HG03066 (cell line): ENCODE measurements around the gene PRKACB.

ENCODE experiments used
- ATAC-seq: cut with Tn5 transposase; IDR thresholded peaks from one replicate; pipeline ENCODE4 v1.9.1; 2021; ENCODE audit warnings: low read depth; ENCODE audit not compliant: unreplicated experiment

The PRKACB gene

DNA sequence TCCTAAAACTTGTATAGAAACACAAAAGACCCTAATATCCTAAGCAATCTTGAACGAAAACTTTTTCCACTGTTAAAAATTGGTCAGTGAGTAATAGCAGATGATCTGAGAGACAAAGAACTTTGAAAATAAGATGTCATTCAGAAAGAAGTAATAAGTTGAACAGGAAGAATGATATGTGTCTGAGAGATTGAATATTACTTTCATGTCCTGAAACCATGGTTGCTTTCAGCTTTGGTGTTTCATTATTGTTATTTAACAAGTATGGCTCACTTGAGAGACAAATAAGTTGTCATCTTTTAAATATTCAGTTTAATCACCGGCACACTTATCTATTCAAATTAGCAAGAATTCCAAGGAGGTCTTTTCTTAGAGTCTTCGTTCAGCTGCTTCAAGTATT lies 11.4 kb downstream of the PRKACB start:
- ATAC-seq, result no peak

GRCh38 chr1:84156210-84156621 lies 12.1 kb downstream of the PRKACB start:
- no peak for ATAC-seq

- no peak for ATAC-seq
Observed at GRCh38 chr1:84159533-84160240, 15.6 kb downstream of the PRKACB start.

GRCh38 chr1:84162295-84162694 lies 18.2 kb downstream of the PRKACB start:
- ATAC-seq, result no peak

DNA sequence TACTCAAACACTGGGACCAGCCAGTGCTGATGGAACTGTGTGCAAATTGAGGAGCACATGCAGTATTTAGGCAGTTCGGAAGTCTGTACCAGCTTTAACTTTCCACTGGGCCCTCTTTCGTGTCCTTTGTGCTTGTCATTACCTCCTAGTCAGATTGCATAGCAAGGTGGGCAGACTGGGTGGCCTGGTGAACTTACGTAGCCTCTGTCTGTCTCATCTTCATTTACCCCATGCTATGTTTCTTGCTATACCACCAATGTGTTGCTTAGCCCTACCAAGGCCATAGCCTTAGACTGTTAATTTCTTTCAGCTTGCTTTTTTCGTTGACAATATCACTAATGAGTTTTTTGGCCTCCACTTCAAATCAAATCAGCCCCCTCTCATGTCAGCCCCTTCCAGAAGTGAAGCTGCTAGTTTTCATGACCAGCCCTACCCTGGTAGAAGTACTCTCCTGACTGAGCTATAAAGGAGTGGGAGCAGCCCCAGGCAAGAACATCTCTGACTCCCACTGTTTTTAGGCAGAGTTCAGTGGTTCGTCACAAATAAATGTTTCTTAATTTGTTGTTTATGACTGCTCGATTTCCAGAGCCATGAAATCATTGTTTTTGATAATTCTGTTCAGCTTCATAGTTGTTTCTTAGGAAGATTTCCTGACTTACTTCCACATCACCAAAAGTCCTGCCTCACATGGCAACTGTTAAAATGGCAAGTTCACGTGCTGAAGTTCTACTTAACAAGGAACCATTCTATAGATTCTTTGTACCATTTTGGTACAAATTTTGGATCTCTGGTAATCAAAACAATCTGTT lies 19.3 kb downstream of the PRKACB start:
- ATAC-seq, result no peak

- ATAC-seq, result no peak
Observed at GRCh38 chr1:84164161-84164560, 20.1 kb downstream of the PRKACB start.

GRCh38 chr1:84164567-84165021 lies 20.5 kb downstream of the PRKACB start:
- ATAC-seq, result no peak

DNA sequence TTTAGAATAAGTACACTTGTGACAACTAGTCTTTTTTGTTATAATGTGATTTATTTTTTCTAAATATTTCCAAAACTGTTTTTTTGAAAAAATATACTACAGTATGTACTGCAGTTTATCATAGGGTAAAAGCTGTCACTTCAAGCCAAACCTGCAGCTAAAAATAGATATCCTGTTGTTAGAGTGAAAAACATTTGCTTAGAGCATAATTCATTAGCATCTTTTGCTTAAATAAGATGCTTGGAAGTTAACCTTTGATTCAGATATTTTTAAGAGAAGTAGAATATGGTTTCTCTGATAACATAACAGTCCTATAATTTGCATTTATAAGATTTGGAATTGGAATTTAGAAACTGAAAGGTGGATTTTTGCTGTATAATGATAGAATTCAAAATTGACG lies 21.5 kb downstream of the PRKACB start:
- no peak for ATAC-seq

DNA sequence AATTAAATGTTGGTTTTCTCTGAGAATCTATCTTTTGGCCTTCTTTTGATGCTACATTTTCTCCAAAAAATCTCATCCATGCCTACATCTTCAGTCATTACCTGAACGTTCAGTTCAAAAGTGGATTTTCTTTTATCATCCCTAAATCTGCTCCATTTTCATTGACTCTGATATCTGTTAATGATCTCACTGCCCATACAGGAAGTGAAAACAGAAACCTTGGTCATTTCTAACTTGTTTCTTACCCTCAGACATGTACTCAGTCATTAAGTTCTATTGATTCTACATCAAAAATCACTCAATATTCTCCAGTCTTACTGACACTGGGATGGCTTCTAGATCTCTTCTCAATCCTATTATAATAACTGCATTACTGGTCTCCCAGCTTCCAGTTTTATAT lies 22.7 kb downstream of the PRKACB start:
- ATAC-seq, result peak; percentile 92

DNA sequence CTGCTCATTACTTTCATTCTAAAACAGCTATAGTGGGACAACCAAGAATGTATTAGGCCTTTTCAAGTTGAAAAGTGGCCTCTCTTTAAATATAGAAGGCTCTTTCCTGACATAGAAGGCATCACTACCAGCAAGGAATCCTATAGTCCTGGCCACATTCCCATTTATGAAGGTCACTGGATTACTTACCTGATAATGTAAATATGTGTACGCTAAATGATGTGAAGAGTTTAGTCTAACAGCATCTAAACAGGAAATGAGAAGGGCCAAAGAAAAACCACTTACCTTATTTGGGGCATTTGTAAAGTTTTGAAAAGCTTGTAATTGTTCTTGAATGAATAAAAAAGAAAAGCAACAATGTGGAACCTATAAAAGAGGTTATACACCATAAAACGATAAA lies 24.7 kb downstream of the PRKACB start:
- no peak for ATAC-seq

- no peak for ATAC-seq
Observed at GRCh38 chr1:84170171-84170570, 26.1 kb downstream of the PRKACB start.

DNA sequence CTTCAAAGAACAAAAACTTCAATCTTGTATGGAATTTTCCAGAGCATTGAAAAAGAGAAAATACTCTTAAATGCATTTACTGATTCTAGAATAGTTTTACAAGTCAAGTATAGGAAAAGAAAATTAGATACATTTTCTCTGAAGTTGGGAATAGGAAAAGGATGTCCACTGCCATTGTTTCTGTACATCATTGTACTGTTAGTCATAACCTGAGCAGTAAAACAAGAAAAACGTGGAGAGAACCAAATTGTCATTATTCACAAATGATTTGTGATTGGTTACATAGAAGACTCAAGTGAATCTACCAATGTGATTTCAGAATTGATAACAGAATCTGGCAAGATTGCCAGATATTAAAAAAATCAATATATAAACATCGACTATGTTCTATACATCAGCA lies 27.4 kb downstream of the PRKACB start:
- no peak for ATAC-seq

DNA sequence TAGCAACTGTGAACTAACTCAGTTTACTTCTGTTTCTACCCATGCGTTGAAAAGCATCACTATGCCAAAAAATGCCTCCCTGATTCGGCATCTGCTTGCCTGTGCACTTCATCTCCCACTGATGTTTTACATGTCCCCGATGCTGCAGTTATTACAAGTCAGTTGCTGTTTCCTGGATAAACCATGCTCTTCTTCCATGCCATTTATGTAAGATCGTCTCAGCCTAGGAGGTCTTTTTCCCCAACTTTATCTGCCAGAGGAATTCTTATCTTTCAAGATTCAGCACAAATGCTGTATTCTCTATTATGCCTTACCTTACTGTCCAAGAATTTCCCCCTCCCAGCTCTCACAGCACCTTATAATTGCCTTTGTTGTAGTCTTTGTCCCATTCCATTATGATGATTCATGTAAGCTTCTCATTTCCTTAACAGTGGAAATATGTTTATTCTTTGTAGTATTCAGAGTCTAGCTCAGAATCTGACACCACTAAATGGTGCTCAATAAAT lies 30.0 kb downstream of the PRKACB start:
- no peak for ATAC-seq

GRCh38 chr1:84181350-84182005 lies 37.4 kb downstream of the PRKACB start:
- no peak for ATAC-seq

GRCh38 chr1:84190455-84190854 lies 46.4 kb downstream of the PRKACB start:
- no peak for ATAC-seq

DNA sequence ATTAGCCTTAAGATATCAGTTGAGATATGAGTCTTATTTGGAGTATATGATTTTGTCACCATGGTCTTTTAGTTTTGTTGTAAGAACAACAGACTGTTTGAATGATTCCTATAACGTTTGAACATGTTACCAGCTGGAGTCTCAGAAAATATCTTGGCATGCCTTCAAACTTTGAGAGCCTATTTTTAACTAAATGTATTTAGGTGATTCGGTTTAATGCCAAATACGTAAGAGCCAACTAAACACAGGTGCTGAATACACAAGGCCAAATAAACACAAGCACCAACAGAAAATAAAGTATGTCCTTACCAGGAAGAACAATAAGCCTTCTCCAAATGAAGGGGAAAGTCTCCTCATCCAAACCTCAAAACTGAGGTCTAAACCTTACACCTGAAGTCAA lies 48.6 kb downstream of the PRKACB start:
- ATAC-seq, result no peak

- ATAC-seq, result no peak
Observed at GRCh38 chr1:84198832-84199231, 54.8 kb downstream of the PRKACB start.

DNA sequence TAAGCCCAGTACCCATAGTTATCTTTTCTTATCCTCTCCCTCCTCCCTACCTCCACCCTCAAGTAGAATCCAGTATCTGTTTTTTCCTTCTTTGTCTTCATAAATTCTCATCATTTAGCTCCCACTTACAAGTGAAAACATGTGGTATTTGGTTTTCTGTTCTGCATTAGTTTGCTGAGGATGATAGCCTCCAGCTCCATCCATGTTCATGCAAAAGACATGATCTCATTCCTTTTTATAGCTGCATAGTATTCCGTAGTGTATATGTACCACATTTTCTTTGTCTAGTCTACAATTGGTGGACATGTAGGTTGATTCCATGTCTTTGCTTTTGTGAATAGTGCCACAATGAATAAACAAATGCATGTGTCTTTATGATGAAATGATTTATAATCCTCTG lies 55.2 kb downstream of the PRKACB start:
- ATAC-seq, result no peak

DNA sequence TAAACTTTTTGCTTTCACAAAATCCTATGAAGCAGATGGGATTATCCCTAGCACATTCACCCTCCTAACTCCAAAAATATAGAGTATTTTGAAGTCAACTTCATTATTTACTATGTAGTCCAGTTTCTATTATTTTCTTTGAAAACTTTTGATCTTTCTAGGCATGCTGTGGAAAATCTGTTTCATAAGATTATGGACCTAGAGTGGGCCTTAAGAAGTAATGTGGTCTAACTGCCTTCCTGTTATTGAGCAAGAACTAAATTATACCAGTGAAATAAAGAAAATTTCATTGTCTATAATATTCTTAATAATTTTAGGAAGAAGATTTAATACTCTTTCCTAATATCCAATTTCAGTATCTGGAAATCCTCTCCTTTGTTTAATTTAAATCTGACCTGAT lies 58.1 kb downstream of the PRKACB start:
- no peak for ATAC-seq

DNA sequence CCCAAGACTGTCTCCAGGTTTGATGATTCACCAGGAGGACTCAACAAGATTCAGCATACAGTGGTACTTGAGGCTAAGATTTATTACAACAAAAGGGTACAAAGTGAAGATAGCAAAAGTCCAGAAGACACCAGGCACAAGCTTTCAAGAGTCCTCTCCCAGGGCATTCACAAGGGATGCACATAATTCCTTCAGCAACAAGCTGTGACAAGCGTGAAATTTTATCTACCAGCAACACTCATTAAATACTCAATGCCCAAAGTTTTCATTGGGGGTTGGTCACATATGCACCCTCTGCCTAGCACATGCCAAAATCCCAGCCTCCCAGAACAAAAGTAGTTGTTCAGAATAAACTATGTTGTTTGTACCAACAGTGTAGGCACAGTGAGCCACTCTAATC lies 62.3 kb downstream of the PRKACB start:
- no peak for ATAC-seq

GRCh38 chr1:84208935-84209334 lies 64.9 kb downstream of the PRKACB start:
- ATAC-seq, result no peak
